GM23338 (cell line): ENCODE measurements around the gene MYMX. TPM values are rescaled to one million over a fixed set of nuclear protein-coding genes. Genes with fewer than 3 reads are reported as not detected.

Experiments used
- ATAC-seq: fragments of 200-7000 bp; cut with Tn5 transposase; 3 replicates; pipeline ENCODE4 v1.9.1; 2020
- DNase-seq: peaks from one replicate; pipeline ENCODE4 v3.0.0-alpha.2; 2015; ENCODE audit warnings: low spot score
- H2AFZ ChIP-seq: fragments of 200-600 bp; sonication (generic); 2 replicates; pipeline ENCODE4 v1.8.0; 2016; ENCODE audit warnings: antibody characterized with exemption, mild to moderate bottlenecking, moderate library complexity
- H3F3A ChIP-seq: fragments of 200-600 bp; sonication (generic); replicated peaks from 2 replicates; pipeline ENCODE4 v1.8.0; 2017; ENCODE audit warnings: antibody characterized with exemption, mixed run types, low read depth
- H3K27ac ChIP-seq: fragments of 200-600 bp; sonication (generic); 2 replicates; pipeline ENCODE4 v1.6.1; 2016; ENCODE audit warnings: low read depth
- H3K27me3 ChIP-seq: fragments of 200-600 bp; sonication (generic); 2 replicates; pipeline ENCODE4 v1.8.0; 2016; ENCODE audit warnings: mild to moderate bottlenecking, mixed run types, moderate library complexity; ENCODE audit not compliant: insufficient read depth
- H3K36me3 ChIP-seq: fragments of 200-600 bp; sonication (generic); 2 replicates; pipeline ENCODE4 v1.8.0; 2016; ENCODE audit warnings: mild to moderate bottlenecking; ENCODE audit not compliant: insufficient read depth
- H3K4me1 ChIP-seq: fragments of 200-600 bp; sonication (generic); 2 replicates; pipeline ENCODE4 v1.8.0; 2016; ENCODE audit warnings: mild to moderate bottlenecking, moderate library complexity; ENCODE audit not compliant: insufficient read depth
- H3K4me2 ChIP-seq: fragments of 200-600 bp; sonication (generic); 2 replicates; pipeline ENCODE4 v1.7.1; 2017; ENCODE audit warnings: mixed run types
- H3K4me3 ChIP-seq: fragments of 200-600 bp; sonication (generic); 2 replicates; pipeline ENCODE4 v1.6.1; 2016; ENCODE audit warnings: mixed run types
- H3K79me2 ChIP-seq: fragments of 200-600 bp; sonication (generic); replicated peaks from 2 replicates; pipeline ENCODE4 v1.8.0; 2017; ENCODE audit warnings: mild to moderate bottlenecking; ENCODE audit not compliant: insufficient read depth
- H3K9me2 ChIP-seq: fragments of 200-600 bp; sonication (generic); 2 replicates; pipeline ENCODE4 v1.8.0; 2017; ENCODE audit not compliant: insufficient read depth
- H4K20me1 ChIP-seq: fragments of 200-600 bp; sonication (generic); replicated peaks from 2 replicates; pipeline ENCODE4 v1.8.0; 2017; ENCODE audit warnings: mild to moderate bottlenecking; ENCODE audit not compliant: insufficient read depth
- H3K27ac Mint-ChIP-seq: 2 replicates; pipeline ENCODE4 v1.8.0; 2020; ENCODE audit warnings: inconsistent platforms, mild to moderate bottlenecking, moderate library complexity, mixed read lengths
- H3K27me3 Mint-ChIP-seq: 3 replicates; pipeline ENCODE4 v1.8.0; 2022; ENCODE audit warnings: low read depth, mild to moderate bottlenecking, moderate library complexity, mixed read lengths, inconsistent platforms; ENCODE audit not compliant: insufficient read depth, poor library complexity
- H3K36me3 Mint-ChIP-seq: 3 replicates; pipeline ENCODE4 v1.8.0; 2021; ENCODE audit warnings: low read depth, mild to moderate bottlenecking, inconsistent platforms, moderate library complexity, mixed read lengths
- H3K4me1 Mint-ChIP-seq: 3 replicates; pipeline ENCODE4 v1.8.0; 2020; ENCODE audit warnings: mild to moderate bottlenecking, inconsistent platforms, mixed read lengths
- H3K4me3 Mint-ChIP-seq: 3 replicates; pipeline ENCODE4 v1.8.0; 2021; ENCODE audit warnings: moderate library complexity, mild to moderate bottlenecking, inconsistent platforms, mixed read lengths
- H3K9me3 Mint-ChIP-seq: 3 replicates; pipeline ENCODE4 v1.8.0; 2020; ENCODE audit warnings: moderate library complexity, mild to moderate bottlenecking, inconsistent platforms, mixed read lengths
- CREB1 ChIP-seq: fragments of 250-450 bp; sonication (Bioruptor Pico); IDR thresholded peaks from 2 replicates; pipeline ENCODE4 v1.5.0; 2020; ENCODE audit warnings: low read depth, mild to moderate bottlenecking, moderate library complexity
- EZH2 ChIP-seq: fragments of 200-600 bp; sonication (generic); IDR thresholded peaks from one replicate; pipeline ENCODE4 v1.8.0; 2017; ENCODE audit warnings: antibody characterized with exemption, mild to moderate bottlenecking, low read depth; ENCODE audit not compliant: unreplicated experiment
- EZH2phosphoT487 ChIP-seq: fragments of 200-600 bp; sonication (generic); IDR thresholded peaks from one replicate; pipeline ENCODE4 v1.8.1; 2018; ENCODE audit warnings: antibody characterized with exemption; ENCODE audit not compliant: unreplicated experiment
- NANOG ChIP-seq: IDR thresholded peaks from 2 replicates; pipeline ENCODE4 v1.6.1; 2016; ENCODE audit warnings: antibody characterized with exemption, borderline replicate concordance
- POLR2AphosphoS5 ChIP-seq: IDR thresholded peaks from 2 replicates; pipeline ENCODE4 v1.6.1; 2016; ENCODE audit warnings: antibody characterized with exemption, low read depth
- STAT1 ChIP-seq: IDR thresholded peaks from one replicate; pipeline ENCODE4 v1.6.1; 2016; ENCODE audit warnings: antibody characterized with exemption; ENCODE audit not compliant: unreplicated experiment
- polyA plus RNA-seq: library from polyadenylated mRNA; unstranded; fragments of >200 nt; fragmentation: Nextera tagmentation; extraction: Ambion mirVana; gene quantifications from 2 replicates; pipeline ENCODE4 v1.2.1, GENCODE V29; 2016
- total RNA-seq: library from RNA; depleted of rRNA; stranded (reverse); fragments of >200 nt; shearing (Covaris generic); gene quantifications from 2 replicates; pipeline ENCODE4 v1.2.3, GENCODE V29; 2014
- TF ChIP-seq, protein P1 (sequence below), 2 experiments: fragments of 200-600 bp in 1 of 2; sonication (generic) in 1 of 2; conservative IDR thresholded peaks; 2 replicates each; pipeline versions ENCODE4 v1.5.1 to v1.6.1; 2016 to 2017; ENCODE audit warnings: antibody characterized with exemption in 2 of 2, low read depth in 2 of 2, mild to moderate bottlenecking in 2 of 2, moderate library complexity in 1 of 2
- TF ChIP-seq, protein P2 (sequence below): IDR thresholded peaks from one replicate; pipeline ENCODE4 v1.6.1; 2018; ENCODE audit warnings: antibody characterized with exemption; ENCODE audit not compliant: unreplicated experiment
- TF ChIP-seq, protein P3 (sequence below): IDR thresholded peaks from 2 replicates; pipeline ENCODE4 v1.6.1; 2016; ENCODE audit warnings: antibody characterized with exemption

The MYMX gene
- total and polyA plus RNA-seq, 2 experiments from 2014 or later, result 2.8 to 7.1 TPM

DNA sequence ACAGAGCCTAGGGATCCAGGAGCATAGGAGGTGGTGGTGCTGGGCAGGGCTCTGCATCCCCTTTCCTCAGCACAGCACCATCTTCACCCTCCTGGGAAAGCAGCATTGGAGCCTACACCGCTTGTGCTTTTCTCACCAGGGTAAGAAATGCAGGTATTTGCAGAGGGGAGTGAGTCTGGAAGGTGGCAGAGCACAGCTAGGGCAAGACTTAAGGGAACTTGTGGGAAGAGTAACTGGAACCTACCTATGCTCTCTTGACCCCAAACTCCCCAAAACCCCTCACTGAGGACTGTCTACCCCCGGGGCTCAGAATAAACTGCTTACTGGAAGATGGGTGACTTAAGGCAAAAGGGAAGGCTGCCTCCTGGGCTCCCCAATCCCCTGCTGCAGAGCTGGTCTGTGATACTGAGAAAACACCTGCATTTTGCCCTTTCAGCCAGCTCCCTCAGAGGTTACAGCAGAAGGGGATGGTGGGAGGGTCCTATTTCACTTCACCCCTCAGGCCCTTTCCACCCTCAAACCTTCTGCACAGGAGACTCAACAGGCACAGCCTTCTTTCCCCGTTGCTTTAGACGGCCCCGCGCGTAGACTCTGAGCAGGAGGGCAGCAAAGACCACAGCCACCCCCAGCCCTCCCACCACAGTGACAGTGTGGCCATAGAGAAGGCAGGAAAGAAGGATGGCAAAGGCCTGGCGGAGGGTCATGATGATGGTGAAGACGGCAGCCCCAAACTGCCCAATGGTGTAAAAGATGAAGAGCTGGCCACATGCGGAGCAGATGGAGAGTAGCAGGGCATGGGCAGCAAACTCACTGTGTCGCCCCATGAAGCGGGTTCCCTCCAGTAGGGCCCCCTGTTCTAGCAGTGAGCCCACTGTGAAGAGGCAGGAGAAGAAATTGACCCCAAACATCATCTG is 37.7 kb downstream of the MYMX start:
- Histone ChIP-seq H3F3A (peaks cover 70% of the 10 kb centered on the region), H3K27me3 (no peaks in the 10 kb centered on the region), H3K36me3 (peaks cover 49% of the 10 kb centered on the region), H4K20me1 (peaks cover 39% of the 10 kb centered on the region), H3K79me2 (peaks cover 39% of the 10 kb centered on the region), H2AFZ (no peak overlapping the region), H3K4me3 (no peak overlapping the region), H3K4me2 (no peak overlapping the region), H3K9me2 (no peaks in the 10 kb centered on the region), H3K27ac (peak overlapping the region; percentile 81), H3K4me1 (peaks cover 9% of the 10 kb centered on the region; the same call in 1 of the 2 replicates)
- ATAC-seq (peak; percentile 2), DNase-seq (no peak)
- TF ChIP-seq, protein P1, sequence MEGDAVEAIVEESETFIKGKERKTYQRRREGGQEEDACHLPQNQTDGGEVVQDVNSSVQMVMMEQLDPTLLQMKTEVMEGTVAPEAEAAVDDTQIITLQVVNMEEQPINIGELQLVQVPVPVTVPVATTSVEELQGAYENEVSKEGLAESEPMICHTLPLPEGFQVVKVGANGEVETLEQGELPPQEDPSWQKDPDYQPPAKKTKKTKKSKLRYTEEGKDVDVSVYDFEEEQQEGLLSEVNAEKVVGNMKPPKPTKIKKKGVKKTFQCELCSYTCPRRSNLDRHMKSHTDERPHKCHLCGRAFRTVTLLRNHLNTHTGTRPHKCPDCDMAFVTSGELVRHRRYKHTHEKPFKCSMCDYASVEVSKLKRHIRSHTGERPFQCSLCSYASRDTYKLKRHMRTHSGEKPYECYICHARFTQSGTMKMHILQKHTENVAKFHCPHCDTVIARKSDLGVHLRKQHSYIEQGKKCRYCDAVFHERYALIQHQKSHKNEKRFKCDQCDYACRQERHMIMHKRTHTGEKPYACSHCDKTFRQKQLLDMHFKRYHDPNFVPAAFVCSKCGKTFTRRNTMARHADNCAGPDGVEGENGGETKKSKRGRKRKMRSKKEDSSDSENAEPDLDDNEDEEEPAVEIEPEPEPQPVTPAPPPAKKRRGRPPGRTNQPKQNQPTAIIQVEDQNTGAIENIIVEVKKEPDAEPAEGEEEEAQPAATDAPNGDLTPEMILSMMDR (conservative IDR thresholded peaks at IDR 0.05; ENCODE audit: low read depth in 2 of 2), result no peak
- TF ChIP-seq, protein P2, sequence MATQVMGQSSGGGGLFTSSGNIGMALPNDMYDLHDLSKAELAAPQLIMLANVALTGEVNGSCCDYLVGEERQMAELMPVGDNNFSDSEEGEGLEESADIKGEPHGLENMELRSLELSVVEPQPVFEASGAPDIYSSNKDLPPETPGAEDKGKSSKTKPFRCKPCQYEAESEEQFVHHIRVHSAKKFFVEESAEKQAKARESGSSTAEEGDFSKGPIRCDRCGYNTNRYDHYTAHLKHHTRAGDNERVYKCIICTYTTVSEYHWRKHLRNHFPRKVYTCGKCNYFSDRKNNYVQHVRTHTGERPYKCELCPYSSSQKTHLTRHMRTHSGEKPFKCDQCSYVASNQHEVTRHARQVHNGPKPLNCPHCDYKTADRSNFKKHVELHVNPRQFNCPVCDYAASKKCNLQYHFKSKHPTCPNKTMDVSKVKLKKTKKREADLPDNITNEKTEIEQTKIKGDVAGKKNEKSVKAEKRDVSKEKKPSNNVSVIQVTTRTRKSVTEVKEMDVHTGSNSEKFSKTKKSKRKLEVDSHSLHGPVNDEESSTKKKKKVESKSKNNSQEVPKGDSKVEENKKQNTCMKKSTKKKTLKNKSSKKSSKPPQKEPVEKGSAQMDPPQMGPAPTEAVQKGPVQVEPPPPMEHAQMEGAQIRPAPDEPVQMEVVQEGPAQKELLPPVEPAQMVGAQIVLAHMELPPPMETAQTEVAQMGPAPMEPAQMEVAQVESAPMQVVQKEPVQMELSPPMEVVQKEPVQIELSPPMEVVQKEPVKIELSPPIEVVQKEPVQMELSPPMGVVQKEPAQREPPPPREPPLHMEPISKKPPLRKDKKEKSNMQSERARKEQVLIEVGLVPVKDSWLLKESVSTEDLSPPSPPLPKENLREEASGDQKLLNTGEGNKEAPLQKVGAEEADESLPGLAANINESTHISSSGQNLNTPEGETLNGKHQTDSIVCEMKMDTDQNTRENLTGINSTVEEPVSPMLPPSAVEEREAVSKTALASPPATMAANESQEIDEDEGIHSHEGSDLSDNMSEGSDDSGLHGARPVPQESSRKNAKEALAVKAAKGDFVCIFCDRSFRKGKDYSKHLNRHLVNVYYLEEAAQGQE, result no peak
- TF ChIP-seq CREB1 (CRISPR knock-in tag) (no peak), EZH2phosphoT487 (no peak), POLR2AphosphoS5 (peak; percentile 51)
- Mint-ChIP-seq H3K4me3 (peak overlapping the region; percentile 96), H3K9me3 (peaks cover 7% of the 10 kb centered on the region), H3K4me1 (peaks cover 62% of the 10 kb centered on the region), H3K36me3 (peaks cover 79% of the 10 kb centered on the region), H3K27ac (peak overlapping the region; percentile 58), H3K27me3 (peaks cover 62% of the 10 kb centered on the region)

DNA sequence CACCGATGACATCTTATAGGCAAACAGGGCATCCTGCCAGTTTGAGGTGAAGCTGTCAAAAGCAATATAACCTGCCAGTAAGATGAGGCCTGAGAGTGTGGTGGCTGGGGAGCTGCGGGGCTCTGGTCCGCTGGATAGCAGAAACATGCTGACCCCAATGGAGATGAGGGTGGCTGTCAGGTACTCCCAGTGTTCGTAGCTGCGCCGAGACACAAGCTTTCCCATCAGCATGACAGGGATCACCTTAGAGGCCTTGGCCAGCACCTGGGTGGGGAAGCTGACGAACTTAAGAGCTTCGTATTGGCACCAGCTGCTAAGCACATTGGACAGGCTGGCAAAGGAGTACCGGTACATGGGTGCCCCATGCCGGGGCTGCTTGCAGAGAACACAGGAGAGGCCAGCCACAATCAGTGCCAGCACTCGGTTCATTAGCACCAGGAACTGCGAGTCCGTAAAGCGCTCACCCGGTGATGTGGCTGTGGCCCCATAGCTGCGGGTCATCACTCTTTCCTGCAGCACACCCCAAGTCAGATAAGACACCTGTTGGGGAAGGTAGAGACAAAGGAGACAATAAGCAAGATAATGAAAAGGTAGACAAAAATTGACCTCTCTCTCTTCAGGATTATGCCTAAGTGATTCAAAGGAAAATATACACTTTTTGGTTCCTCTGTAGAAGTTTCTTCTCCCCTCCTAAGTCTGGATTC is 38.5 kb downstream of the MYMX start:
- H3K36me3 ChIP-seq, result peaks cover 41% of the 10 kb centered on the region
- H3K36me3 Mint-ChIP-seq, result peaks cover 71% of the 10 kb centered on the region
- peaks cover 7% of the 10 kb centered on the region for H3K9me3 Mint-ChIP-seq
- peaks cover 54% of the 10 kb centered on the region for H3K4me1 Mint-ChIP-seq
- H3K4me1 ChIP-seq, result peaks cover 8% of the 10 kb centered on the region; the same call in 1 of the 2 replicates
- H3K79me2 ChIP-seq, result peaks cover 31% of the 10 kb centered on the region
- ATAC-seq, result peak; percentile 9
- no peaks in the 10 kb centered on the region for H3K9me2 ChIP-seq
- peak; percentile 47 for DNase-seq
- no peak overlapping the region for H2AFZ ChIP-seq
- H3K4me3 ChIP-seq, result peak overlapping the region; percentile 94
- H4K20me1 ChIP-seq, result peaks cover 31% of the 10 kb centered on the region
- H3K4me2 ChIP-seq, result peak overlapping the region; percentile 97; the same call in 1 of the 2 replicates
- H3K27ac Mint-ChIP-seq, result no peak overlapping the region; the same call in 1 of the 2 replicates
- no peaks in the 10 kb centered on the region for H3K27me3 ChIP-seq
- peak overlapping the region; percentile 96 for H3K4me3 Mint-ChIP-seq
- H3F3A ChIP-seq, result peaks cover 62% of the 10 kb centered on the region
- peaks cover 56% of the 10 kb centered on the region for H3K27me3 Mint-ChIP-seq
- peak overlapping the region; percentile 97; the same call in 1 of the 2 replicates for H3K27ac ChIP-seq
- TF ChIP-seq, protein P1 (conservative IDR thresholded peaks at IDR 0.05; ENCODE audit: low read depth in 2 of 2), result no peak
- TF ChIP-seq STAT1 (no peak), NANOG (no peak), EZH2 (no peak), EZH2phosphoT487 (no peak)
- TF ChIP-seq, protein P3, sequence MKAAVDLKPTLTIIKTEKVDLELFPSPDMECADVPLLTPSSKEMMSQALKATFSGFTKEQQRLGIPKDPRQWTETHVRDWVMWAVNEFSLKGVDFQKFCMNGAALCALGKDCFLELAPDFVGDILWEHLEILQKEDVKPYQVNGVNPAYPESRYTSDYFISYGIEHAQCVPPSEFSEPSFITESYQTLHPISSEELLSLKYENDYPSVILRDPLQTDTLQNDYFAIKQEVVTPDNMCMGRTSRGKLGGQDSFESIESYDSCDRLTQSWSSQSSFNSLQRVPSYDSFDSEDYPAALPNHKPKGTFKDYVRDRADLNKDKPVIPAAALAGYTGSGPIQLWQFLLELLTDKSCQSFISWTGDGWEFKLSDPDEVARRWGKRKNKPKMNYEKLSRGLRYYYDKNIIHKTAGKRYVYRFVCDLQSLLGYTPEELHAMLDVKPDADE, result no peak
